Keratinocyte (primary cell): ENCODE results near the gene KIF26A. TPM values are rescaled to one million over a fixed set of nuclear protein-coding genes. Genes with fewer than 3 reads are reported as not detected.

Experiments used
- DNase-seq: peaks from one replicate; pipeline ENCODE4 v3.0.0-alpha.2; 2011; ENCODE audit warnings: low read depth, missing footprints, low spot score
- FAIRE-seq: peaks from 2 replicates; lab custom pipeline; 2011; peaks lifted over from hg19 to GRCh38; lab: Jason Lieb, UNC
- H2AFZ ChIP-seq: 2 replicates; pipeline ENCODE4 v1.6.0; 2012; ENCODE audit warnings: low read length, control low read depth, inconsistent platforms; ENCODE audit not compliant: control insufficient read depth
- H3K27ac ChIP-seq: 2 replicates; pipeline ENCODE4 v1.5.1; 2011; ENCODE audit warnings: low read length; ENCODE audit not compliant: control insufficient read depth, insufficient read depth
- H3K27me3 ChIP-seq: 3 replicates; pipeline ENCODE4 v1.6.0; 2011; ENCODE audit warnings: low read length; ENCODE audit not compliant: control insufficient read depth, insufficient read depth; ENCODE audit errors: extremely low read depth
- H3K36me3 ChIP-seq, 2 experiments: 2 replicates in 1 of 2; 3 replicates in 1 of 2; pipeline ENCODE4 v1.5.1; 2011; ENCODE audit warnings: low read length in 2 of 2, mild to moderate bottlenecking in 1 of 2; ENCODE audit not compliant: control insufficient read depth in 2 of 2, insufficient read depth in 2 of 2; ENCODE audit errors: extremely low read depth in 1 of 2
- H3K4me1 ChIP-seq: 3 replicates; pipeline ENCODE4 v1.5.1; 2011; ENCODE audit warnings: low read length; ENCODE audit not compliant: control insufficient read depth, insufficient read depth; ENCODE audit errors: extremely low read depth
- H3K4me2 ChIP-seq: 3 replicates; pipeline ENCODE4 v1.6.0; 2011; ENCODE audit warnings: low read depth, low read length; ENCODE audit not compliant: control insufficient read depth, insufficient read depth; ENCODE audit errors: extremely low read depth
- H3K4me3 ChIP-seq, 3 experiments: fragments of 200-600 bp in 1 of 3; sonication (generic) in 1 of 3; 2 replicates in 2 of 3; 3 replicates in 1 of 3; pipeline ENCODE4 v1.5.1; 2011 to 2016; ENCODE audit warnings: low read length in 3 of 3, mild to moderate bottlenecking in 3 of 3, control low read depth in 2 of 3, inconsistent platforms in 1 of 3, low read depth in 1 of 3, mixed read lengths in 1 of 3, mixed run types in 1 of 3, moderate library complexity in 1 of 3; ENCODE audit not compliant: control insufficient read depth in 2 of 3, insufficient read depth in 2 of 3; ENCODE audit errors: extremely low read depth in 1 of 3
- H3K79me2 ChIP-seq: 2 replicates; pipeline ENCODE4 v1.6.0; 2012; ENCODE audit warnings: low read length; ENCODE audit not compliant: control insufficient read depth, insufficient read depth
- H3K9ac ChIP-seq: 3 replicates; pipeline ENCODE4 v1.6.0; 2011; ENCODE audit warnings: low read length; ENCODE audit not compliant: control insufficient read depth, insufficient read depth; ENCODE audit errors: extremely low read depth
- H3K9me1 ChIP-seq: 3 replicates; pipeline ENCODE4 v1.6.0; 2011; ENCODE audit warnings: low read length; ENCODE audit not compliant: control insufficient read depth, insufficient read depth; ENCODE audit errors: extremely low read depth
- H3K9me3 ChIP-seq: 2 replicates; pipeline ENCODE4 v1.5.1; 2012; ENCODE audit warnings: low read depth, low read length; ENCODE audit not compliant: control insufficient read depth
- H4K20me1 ChIP-seq: 3 replicates; pipeline ENCODE4 v1.6.0; 2011; ENCODE audit warnings: low read length; ENCODE audit not compliant: control insufficient read depth, insufficient read depth; ENCODE audit errors: extremely low read depth
- EZH2 ChIP-seq: IDR thresholded peaks from one replicate; pipeline ENCODE4 v1.6.1; 2012; ENCODE audit warnings: inconsistent platforms, mild to moderate bottlenecking, low read length, moderate library complexity
- dilution Hi-C: fragments of 300-500 bp; cut with MboI; formaldehyde crosslinking; loops from one replicate; pipeline ENCODE4 v1.7.0; 2020; ENCODE audit warnings: low sequenced_read_pairs; ENCODE audit not compliant: extremely low pct_ligation_motif_present
- polyA plus RNA-seq, 5 experiments: library from polyadenylated mRNA; depleted of rRNA in 3 of 5; stranded (reverse) in 3 of 5; stranded (forward) in 1 of 5; unstranded in 1 of 5; fragments of >200 nt; gene quantifications; 1 replicate in 1 of 5; 2 replicates in 3 of 5; 3 replicates in 1 of 5; pipeline versions ENCODE4 v1.2.1 to v1.2.3, GENCODE V29; 2011 to 2012; ENCODE audit warnings: missing spikeins in 2 of 5, low read depth in 1 of 5, low replicate concordance in 1 of 5
- TF ChIP-seq, protein P1 (sequence below), 3 experiments: IDR thresholded peaks in 1 of 3; conservative IDR thresholded peaks in 1 of 3; optimal IDR thresholded peaks in 1 of 3; 2 replicates in 2 of 3; 3 replicates in 1 of 3; pipeline versions ENCODE3 to v1.5.1; 2011; ENCODE audit warnings: low read length in 3 of 3, mild to moderate bottlenecking in 3 of 3, moderate library complexity in 2 of 3, control low read depth in 1 of 3, inconsistent platforms in 1 of 3; ENCODE audit not compliant: insufficient read depth in 2 of 3; ENCODE audit errors: extremely low read depth in 1 of 3

KIF26A gene
- polyA plus RNA-seq, 1 donor (not counting 4 experiments of a cell fraction or from before 2014, with no cell fraction given) = 0.07 TPM

DNA sequence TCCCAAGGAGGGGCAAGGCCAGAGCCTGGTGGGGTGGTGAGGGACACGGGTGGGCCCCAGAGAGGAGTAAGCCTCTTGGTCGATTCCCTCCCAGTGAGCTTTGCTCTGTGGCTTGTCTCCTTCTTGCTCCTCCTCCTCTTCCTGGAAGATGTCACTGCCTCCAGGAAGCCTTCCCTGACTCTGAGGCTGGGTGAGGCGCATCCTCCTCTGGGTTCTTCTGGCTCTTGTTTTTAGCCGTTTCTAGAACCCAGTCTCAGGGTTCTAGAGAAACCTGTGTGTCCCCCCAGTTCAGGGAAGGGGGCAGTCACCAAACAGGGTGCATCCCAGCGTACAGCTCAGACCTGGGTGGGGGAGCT lies 12.6 kb downstream of the KIF26A start:
- no peak for TF ChIP-seq EZH2
- TF ChIP-seq, protein P1, sequence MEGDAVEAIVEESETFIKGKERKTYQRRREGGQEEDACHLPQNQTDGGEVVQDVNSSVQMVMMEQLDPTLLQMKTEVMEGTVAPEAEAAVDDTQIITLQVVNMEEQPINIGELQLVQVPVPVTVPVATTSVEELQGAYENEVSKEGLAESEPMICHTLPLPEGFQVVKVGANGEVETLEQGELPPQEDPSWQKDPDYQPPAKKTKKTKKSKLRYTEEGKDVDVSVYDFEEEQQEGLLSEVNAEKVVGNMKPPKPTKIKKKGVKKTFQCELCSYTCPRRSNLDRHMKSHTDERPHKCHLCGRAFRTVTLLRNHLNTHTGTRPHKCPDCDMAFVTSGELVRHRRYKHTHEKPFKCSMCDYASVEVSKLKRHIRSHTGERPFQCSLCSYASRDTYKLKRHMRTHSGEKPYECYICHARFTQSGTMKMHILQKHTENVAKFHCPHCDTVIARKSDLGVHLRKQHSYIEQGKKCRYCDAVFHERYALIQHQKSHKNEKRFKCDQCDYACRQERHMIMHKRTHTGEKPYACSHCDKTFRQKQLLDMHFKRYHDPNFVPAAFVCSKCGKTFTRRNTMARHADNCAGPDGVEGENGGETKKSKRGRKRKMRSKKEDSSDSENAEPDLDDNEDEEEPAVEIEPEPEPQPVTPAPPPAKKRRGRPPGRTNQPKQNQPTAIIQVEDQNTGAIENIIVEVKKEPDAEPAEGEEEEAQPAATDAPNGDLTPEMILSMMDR (optimal IDR thresholded peaks at IDR 0.05 in 1 of 3, IDR thresholded peaks at IDR 0.05 in 1 of 3, conservative IDR thresholded peaks at IDR 0.05 in 1 of 3; ENCODE audit: extremely low read depth in 1 of 3, insufficient read depth in 2 of 3, low read length in 3 of 3) = no peak
- no peak overlapping the region for H3K27ac ChIP-seq
- H2AFZ ChIP-seq = no peak overlapping the region
- dilution Hi-C loops = no loop called here
- no peak overlapping the region for H3K4me2 ChIP-seq
- no peaks in the 10 kb centered on the region for H3K27me3 ChIP-seq
- no peaks in the 10 kb centered on the region for H3K4me1 ChIP-seq
- no peaks in the 10 kb centered on the region for H3K36me3 ChIP-seq
- no peak overlapping the region for H3K4me3 ChIP-seq
- no peaks in the 10 kb centered on the region for H3K9me3 ChIP-seq
- H4K20me1 ChIP-seq = no peaks in the 10 kb centered on the region
- no peak overlapping the region for H3K9ac ChIP-seq
- DNase-seq (no peak), FAIRE-seq (no peak)
- H3K9me1 ChIP-seq = no peaks in the 10 kb centered on the region
- no peaks in the 10 kb centered on the region for H3K79me2 ChIP-seq

DNA sequence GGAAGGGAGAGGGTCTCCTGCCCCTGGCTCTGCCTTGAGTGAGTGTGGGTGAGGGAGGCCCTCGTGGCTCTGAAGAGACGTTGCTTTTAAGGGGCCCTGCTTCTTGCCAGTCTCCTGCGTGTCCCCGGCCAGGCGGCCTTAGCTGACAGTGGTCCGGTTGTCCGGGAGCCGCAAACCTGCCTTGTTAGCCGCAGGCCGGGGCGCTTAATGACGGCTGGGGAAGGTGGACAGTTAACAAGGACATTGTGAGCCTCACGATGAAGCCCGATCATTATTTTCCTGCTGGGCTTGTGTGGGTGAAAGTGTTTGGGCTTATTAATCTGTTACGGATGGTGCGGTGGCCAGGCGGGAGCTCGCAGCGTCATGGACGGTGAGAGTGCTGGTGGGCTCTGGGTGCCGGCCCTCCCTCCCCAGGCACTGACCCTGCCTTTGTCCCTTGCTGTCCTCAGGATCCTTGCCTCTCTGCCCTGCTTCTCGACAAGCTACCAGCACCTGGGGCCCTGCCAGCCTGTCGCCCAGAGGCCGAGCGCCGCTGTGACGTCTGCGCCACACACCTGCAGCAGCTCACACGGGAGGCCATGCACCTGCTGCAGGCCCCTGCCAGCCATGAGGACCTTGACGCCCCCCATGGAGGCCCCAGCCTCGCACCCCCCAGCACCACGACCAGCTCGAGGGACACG lies 13.3 kb downstream of the KIF26A start:
- no peak for DNase-seq
- TF ChIP-seq, protein P1 (optimal IDR thresholded peaks at IDR 0.05 in 1 of 3, IDR thresholded peaks at IDR 0.05 in 1 of 3, conservative IDR thresholded peaks at IDR 0.05 in 1 of 3; ENCODE audit: extremely low read depth in 1 of 3, insufficient read depth in 2 of 3, low read length in 3 of 3) = no peak
- TF ChIP-seq EZH2 = no peak
- H3K9me1 ChIP-seq = no peaks in the 10 kb centered on the region
- dilution Hi-C loops = no loop called here
- no peak overlapping the region for H3K27ac ChIP-seq
- no peaks in the 10 kb centered on the region for H3K79me2 ChIP-seq
- no peaks in the 10 kb centered on the region for H4K20me1 ChIP-seq
- H3K27me3 ChIP-seq = no peaks in the 10 kb centered on the region
- H3K9me3 ChIP-seq = no peaks in the 10 kb centered on the region
- no peak overlapping the region for H3K4me3 ChIP-seq
- H2AFZ ChIP-seq = no peak overlapping the region
- H3K4me1 ChIP-seq = no peaks in the 10 kb centered on the region
- H3K4me2 ChIP-seq = no peak overlapping the region
- no peak overlapping the region for H3K9ac ChIP-seq
- H3K36me3 ChIP-seq = no peaks in the 10 kb centered on the region
- FAIRE-seq = no peak
